Stimulated activated CD4-positive, alpha-beta T cell treated with anti-CD3 and anti-CD28 coated beads, TNF-alpha, amount 100 ng/mL, for 4 hours (primary cell): ENCODE results near the gene STRBP.
"Not testable (repeated sequence)": the region's sequence is repeated elsewhere in the genome, so short reads cannot be mapped to it uniquely, and the experiment has no call there.

Experiments used
- DNase-seq, 3 experiments: peaks; one replicate each; pipeline ENCODE4 v3.0.0-alpha.2; 2020; ENCODE audit warnings: low read depth in 3 of 3

Gene STRBP

DNA sequence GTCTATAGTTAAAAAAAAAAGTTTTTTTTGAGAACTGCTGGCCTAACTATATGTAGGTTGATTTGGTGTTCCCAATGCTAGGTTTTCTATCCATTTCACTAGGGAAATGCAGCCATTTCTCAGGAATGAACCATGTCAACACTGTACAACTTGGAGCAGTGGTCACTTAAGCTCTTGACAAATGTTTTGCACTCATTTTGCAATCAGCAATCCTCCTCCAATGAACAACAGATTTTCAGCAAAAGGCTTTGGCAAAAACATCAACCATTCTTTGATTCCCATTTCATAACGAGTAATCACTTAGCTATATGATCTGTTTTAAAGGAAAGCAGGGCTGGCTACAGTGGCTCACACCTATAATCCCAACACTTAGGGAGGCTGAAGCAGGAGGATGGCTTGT lies 17.9 kb downstream of the STRBP start:
- no peak for DNase-seq

GRCh38 chr9:123249162-123249561 lies 19.2 kb downstream of the STRBP start:
- not testable (repeated sequence) for DNase-seq

GRCh38 chr9:123248630-123249029 lies 19.8 kb downstream of the STRBP start:
- DNase-seq = no peak

DNA sequence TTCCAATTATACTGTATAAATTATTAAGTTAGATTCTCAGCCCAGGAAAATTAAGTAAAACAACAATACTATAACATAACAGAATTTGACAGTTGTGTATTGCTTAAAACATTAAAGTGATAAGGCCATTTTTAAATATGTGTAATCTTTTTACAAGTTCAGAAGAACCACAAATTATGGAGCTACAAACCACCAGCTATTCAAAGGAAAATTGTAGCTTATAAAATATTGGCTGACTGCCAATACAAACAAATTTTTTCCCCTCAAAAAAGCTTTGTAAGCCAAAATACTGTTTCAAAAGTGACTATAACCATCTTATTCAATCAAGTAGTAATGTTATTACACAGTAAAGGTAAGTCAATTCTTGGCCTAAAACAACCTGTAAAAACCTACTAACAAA lies 21.9 kb downstream of the STRBP start:
- no peak for DNase-seq

GRCh38 chr9:123239726-123240125 lies 28.7 kb downstream of the STRBP start:
- DNase-seq = no peak

GRCh38 chr9:123238365-123238764 lies 30.0 kb downstream of the STRBP start:
- no peak for DNase-seq

- no peak for DNase-seq
Measured at GRCh38 chr9:123237220-123237619, 31.2 kb downstream of the STRBP start.

GRCh38 chr9:123235448-123235847 lies 32.9 kb downstream of the STRBP start:
- DNase-seq = no peak

DNA sequence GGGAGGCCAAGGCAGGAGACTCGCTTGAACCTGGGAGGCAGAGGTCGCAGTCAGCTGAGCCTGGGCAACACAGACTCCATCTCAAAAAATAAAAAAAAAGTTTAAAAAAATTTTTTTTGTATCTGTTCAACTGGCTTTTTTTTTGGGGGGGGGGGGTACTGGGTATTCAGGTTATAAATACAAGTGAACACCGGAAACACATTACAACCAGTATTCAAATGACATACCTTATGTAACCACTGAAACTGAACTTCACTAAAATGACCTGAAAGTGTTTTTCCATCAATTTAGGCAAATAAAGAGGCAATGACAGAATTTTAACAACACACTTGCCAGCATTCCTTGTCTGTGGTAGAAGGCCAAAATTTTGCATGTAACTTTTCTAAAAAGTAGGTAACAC lies 33.5 kb downstream of the STRBP start:
- DNase-seq = no peak

DNA sequence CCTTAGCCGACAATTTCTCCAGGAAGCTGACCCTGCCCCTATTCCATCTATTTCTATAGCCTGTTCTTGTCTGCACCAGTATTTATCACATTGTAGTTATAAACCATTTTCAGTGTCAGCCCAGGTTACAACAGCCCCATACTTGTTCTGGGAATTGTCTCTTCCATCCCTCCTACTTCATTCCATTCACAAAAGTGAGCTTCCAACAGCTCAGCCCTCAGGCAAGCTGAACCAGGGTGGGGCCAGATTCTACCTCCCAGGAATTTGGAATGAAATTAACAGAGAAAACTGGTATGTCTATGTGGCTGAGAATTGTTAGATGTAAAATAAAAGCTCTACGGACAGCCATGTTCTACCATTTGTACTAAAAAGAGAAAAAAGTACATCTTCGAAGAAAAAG lies 36.1 kb downstream of the STRBP start:
- DNase-seq = no peak

GRCh38 chr9:123231421-123231820 lies 37.0 kb downstream of the STRBP start:
- no peak for DNase-seq

DNA sequence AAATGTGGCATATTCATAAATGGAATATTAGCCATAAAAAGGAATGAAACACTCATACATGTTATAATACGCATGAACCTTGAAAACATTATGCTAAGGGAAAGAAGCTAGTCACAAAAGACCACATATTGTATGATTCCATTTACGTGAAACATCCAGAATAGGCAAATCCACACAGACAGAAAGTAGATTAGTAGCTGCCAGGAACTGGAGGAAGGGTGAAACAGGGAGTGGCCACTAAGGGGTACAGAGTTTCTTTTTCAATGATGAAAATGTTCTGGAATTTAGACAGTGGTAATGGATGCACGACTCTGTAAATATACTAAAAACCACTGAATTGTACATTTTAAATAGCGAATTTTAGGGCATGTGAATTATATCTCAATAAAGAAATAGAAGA lies 39.4 kb downstream of the STRBP start:
- no peak for DNase-seq

GRCh38 chr9:123225995-123226394 lies 42.4 kb downstream of the STRBP start:
- no peak for DNase-seq

DNA sequence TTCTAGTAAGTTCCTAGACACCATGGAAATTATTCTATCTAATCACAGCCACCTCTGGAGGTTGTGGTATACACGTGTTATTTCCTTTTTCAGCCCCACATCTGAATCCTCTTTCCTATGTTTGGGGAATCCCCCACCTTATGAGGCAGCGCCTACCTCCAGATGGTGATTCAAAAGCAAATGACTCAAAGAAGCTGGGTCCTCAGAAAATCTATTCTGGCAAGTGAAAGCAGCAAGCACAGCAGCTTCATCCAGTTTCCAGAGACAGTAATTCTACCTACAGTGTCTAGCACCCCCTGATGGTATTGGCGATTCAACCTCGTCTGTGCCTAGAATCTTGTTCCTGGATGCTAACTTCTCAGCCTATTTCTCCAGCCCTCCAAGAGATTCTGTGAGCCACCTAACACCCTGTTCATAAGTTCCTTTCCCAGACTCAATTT lies 43.0 kb downstream of the STRBP start:
- DNase-seq = peak; percentile 11 to 45 (median 36)

GRCh38 chr9:123220127-123220526 lies 48.3 kb downstream of the STRBP start:
- DNase-seq = no peak

- no peak for DNase-seq
Measured at GRCh38 chr9:123218831-123219230, 49.6 kb downstream of the STRBP start.

- DNase-seq = no peak
Measured at GRCh38 chr9:123217128-123217654, 51.2 kb downstream of the STRBP start.

- DNase-seq = no peak
Measured at GRCh38 chr9:123216251-123216797, 52.1 kb downstream of the STRBP start.

GRCh38 chr9:123211081-123211480 lies 57.3 kb downstream of the STRBP start:
- no peak for DNase-seq

DNA sequence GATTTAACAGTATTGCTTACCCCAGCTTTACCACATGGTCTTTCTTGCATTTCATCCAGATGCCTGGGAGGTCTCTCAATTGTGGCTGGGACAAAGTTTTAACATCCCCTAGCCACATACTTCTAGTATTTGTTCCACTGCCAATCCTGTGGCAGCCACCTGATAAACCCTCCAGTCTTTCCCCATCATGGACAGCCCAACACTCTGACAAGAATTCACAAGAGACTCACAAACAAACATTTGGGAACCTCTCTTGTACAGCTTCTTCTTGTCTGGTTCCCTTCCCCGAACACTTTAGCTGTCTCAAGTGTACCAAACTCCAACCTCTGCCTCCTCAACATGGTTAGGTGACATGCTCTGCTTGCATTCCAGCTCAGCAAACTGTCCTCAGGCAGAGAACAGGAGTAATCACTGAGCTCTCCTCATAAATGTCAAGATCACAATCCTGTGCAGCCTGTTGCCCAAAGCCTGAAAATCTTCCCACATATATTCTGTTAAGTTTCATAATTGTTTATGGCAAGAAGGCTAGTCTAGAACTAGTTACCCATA lies 59.7 kb downstream of the STRBP start:
- no peak for DNase-seq

DNA sequence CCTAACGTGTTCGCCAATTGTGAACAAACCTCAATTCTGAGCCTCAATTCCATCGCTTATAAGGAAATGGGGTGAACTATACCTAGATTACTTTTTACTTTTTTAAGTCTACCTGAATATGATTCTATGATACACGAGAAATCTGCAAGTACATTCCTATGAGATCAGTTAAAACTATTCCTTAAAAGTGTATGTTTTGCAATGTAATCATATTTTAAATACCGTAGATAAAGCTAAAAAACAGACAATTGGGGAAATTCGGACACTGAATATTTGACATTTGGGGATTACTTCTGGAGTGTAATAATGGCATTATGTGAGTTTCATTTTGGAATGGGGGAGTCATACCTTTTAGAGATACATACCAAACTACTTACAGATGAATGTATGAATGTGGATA lies 62.3 kb downstream of the STRBP start:
- no peak for DNase-seq

GRCh38 chr9:123201083-123201482 lies 67.3 kb downstream of the STRBP start:
- DNase-seq = no peak

GRCh38 chr9:123200469-123200868 lies 67.9 kb downstream of the STRBP start:
- not testable (repeated sequence) for DNase-seq

- DNase-seq = no peak
Measured at GRCh38 chr9:123196124-123196523, 72.3 kb downstream of the STRBP start.
